Right atrium auricular region (tissue), 2 donors: ENCODE measurements around the gene ELOVL7. TPM values are rescaled to one million over a fixed set of nuclear protein-coding genes. Genes with fewer than 3 reads are reported as not detected.
"Not testable (repeated sequence)": the region's sequence is repeated elsewhere in the genome, so short reads cannot be mapped to it uniquely, and the experiment has no call there.

Experiments
- DNase-seq: peaks from one replicate; pipeline ENCODE4 v3.0.0-alpha.2; 2019; ENCODE audit warnings: low spot score
- H3K27ac ChIP-seq, 2 donors: fragments of 200-600 bp; sonication (generic); 1 replicate in 1 of 2; 2 replicates in 1 of 2; pipeline ENCODE4 v1.5.1; 2016 to 2019
- H3K27me3 ChIP-seq, 2 donors: fragments of 200-600 bp; sonication (generic); one replicate each; pipeline versions ENCODE4 v1.5.1 to v1.6.0; 2017 to 2019
- H3K36me3 ChIP-seq: fragments of 200-600 bp; sonication (generic); one replicate; pipeline ENCODE4 v1.5.1; 2016
- H3K4me1 ChIP-seq, 2 donors: fragments of 200-600 bp; sonication (generic); one replicate each; pipeline versions ENCODE4 v1.5.1 to v1.6.0; 2017 to 2019
- H3K4me3 ChIP-seq, 2 donors: fragments of 200-600 bp; sonication (generic); 1 replicate in 1 of 2; 2 replicates in 1 of 2; pipeline ENCODE4 v1.5.1; 2017 to 2019; ENCODE audit warnings: mild to moderate bottlenecking in 1 of 2, moderate library complexity in 1 of 2
- H3K9me3 ChIP-seq, 2 donors: fragments of 200-600 bp; sonication (generic); one replicate each; pipeline ENCODE4 v1.5.1; 2019
- CTCF ChIP-seq, 2 donors: fragments of 200-600 bp; sonication (generic); IDR thresholded peaks; one replicate each; pipeline ENCODE4 v1.5.1; 2019; ENCODE audit warnings: antibody characterized with exemption in 2 of 2
- total RNA-seq, 2 donors: library from RNA; depleted of rRNA; stranded (reverse); fragments of >200 nt; gene quantifications; one replicate each; pipeline ENCODE4 v1.1.0, GENCODE V29; 2016

Gene ELOVL7
- total RNA-seq, 2 donors from 2014 or later: 0.43 to 1.5 TPM

DNA sequence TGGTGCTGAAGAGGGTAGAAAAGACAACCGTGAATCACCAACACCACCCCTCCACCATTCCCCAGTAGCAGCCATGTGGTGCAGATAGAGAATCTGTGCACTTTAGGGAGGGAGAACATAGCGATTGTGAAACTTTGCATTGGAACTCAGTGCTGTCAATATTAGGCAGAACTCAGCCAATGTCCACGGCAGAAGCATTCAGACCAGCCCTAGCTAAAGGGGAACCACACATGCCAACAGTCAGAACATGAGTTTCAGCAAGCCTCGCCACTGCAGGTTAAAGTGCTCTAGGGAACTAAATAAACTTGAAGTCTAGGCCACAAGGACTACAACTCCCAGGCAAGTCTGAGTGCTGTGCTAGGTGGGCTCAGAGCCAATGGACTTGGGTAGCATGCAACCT is 105.6 kb downstream of the ELOVL7 start:
- DNase-seq: no peak
- Histone ChIP-seq H3K9me3 (peaks cover 0 to 18% of the 10 kb centered on the region in 2 donors), H3K36me3 (no peaks in the 10 kb centered on the region), H3K27ac (no peak overlapping the region), H3K4me1 (no peaks in the 10 kb centered on the region), H3K27me3 (no peaks in the 10 kb centered on the region), H3K4me3 (no peak overlapping the region)
- no peak for TF ChIP-seq CTCF (IDR thresholded peaks at IDR 0.05)

- not testable (repeated sequence) for DNase-seq, H3K27ac ChIP-seq, H3K27me3 ChIP-seq, H3K36me3 ChIP-seq, H3K4me1 ChIP-seq, H3K4me3 ChIP-seq, H3K9me3 ChIP-seq
Measured at GRCh38 chr5:60730858-60731257, 113.2 kb downstream of the ELOVL7 start.

DNA sequence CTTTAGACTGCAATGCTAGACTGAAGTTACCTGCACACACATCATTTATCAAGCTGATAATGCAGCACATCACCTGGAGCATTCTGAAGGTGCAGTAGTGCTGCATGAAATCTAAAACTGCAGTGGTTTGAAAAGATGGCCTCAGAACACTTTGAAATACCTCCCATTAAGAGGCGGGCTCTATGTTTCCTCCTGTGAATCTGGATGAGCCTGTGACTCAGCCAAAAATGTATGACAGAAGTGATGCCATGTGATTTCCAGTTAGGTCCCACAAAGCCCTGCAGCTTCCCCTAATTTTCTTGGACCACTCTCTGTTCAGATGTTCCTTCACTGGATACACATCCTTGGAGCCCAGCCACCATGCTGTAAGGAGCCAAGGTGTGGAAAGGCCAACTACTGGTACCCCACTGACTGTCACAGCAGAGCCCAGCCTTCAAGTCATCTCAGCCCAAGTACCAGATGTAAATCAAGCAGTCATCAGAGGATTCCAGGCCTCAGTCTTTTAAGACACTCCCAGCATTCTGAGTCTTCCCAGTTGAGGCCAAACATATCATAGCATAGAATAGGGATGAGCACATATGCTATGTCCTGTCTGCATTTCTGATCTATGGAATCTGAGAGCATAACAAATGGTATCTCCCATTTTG is 116.9 kb downstream of the ELOVL7 start:
- TF ChIP-seq CTCF (IDR thresholded peaks at IDR 0.05): no peak
- Histone ChIP-seq H3K4me1 (no peaks in the 10 kb centered on the region), H3K36me3 (no peaks in the 10 kb centered on the region), H3K9me3 (no peaks in the 10 kb centered on the region), H3K27ac (no peak overlapping the region), H3K4me3 (no peak overlapping the region), H3K27me3 (no peaks in the 10 kb centered on the region)
- no peak for DNase-seq

- Histone ChIP-seq H3K27ac (no peak overlapping the region), H3K27me3 (no peaks in the 10 kb centered on the region), H3K4me3 (no peak overlapping the region), H3K9me3 (no peaks in the 10 kb centered on the region), H3K36me3 (no peaks in the 10 kb centered on the region), H3K4me1 (no peaks in the 10 kb centered on the region)
- DNase-seq: no peak
- no peak for TF ChIP-seq CTCF (IDR thresholded peaks at IDR 0.05)
Measured at GRCh38 chr5:60724126-60724525, 119.9 kb downstream of the ELOVL7 start.

- H3K4me1 ChIP-seq: no peaks in the 10 kb centered on the region
- no peak overlapping the region for H3K27ac ChIP-seq
- no peak overlapping the region for H3K4me3 ChIP-seq
- no peaks in the 10 kb centered on the region for H3K27me3 ChIP-seq
- no peaks in the 10 kb centered on the region for H3K9me3 ChIP-seq
- H3K36me3 ChIP-seq: no peaks in the 10 kb centered on the region
- no peak for TF ChIP-seq CTCF (IDR thresholded peaks at IDR 0.05)
- DNase-seq: no peak
Measured at GRCh38 chr5:60722416-60722815, 121.7 kb downstream of the ELOVL7 start.

DNA sequence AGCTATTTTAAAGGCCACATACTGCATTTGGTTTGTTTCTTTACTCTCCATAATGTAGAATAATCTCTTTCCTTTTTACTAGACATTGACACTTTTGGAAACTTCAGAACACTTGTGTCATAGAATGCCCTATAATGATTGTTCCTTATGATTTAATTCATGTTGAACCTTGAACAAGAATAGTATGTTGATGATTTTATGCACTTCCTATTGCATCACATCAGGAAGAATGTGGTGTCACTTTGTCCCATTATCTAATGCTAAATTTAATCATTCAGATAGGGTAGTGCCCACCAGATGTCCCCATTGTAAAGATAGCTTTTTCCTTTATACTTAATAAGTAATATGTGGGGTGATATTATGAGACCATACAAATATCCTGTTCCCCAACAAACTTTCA is 124.7 kb downstream of the ELOVL7 start:
- no peaks in the 10 kb centered on the region for H3K9me3 ChIP-seq
- H3K4me3 ChIP-seq: no peak overlapping the region
- no peaks in the 10 kb centered on the region for H3K27me3 ChIP-seq
- no peaks in the 10 kb centered on the region for H3K4me1 ChIP-seq
- H3K27ac ChIP-seq: no peak overlapping the region
- H3K36me3 ChIP-seq: no peaks in the 10 kb centered on the region
- TF ChIP-seq CTCF (IDR thresholded peaks at IDR 0.05): no peak
- DNase-seq: no peak
